ENCODE data around the gene CCN2.

DNA sequence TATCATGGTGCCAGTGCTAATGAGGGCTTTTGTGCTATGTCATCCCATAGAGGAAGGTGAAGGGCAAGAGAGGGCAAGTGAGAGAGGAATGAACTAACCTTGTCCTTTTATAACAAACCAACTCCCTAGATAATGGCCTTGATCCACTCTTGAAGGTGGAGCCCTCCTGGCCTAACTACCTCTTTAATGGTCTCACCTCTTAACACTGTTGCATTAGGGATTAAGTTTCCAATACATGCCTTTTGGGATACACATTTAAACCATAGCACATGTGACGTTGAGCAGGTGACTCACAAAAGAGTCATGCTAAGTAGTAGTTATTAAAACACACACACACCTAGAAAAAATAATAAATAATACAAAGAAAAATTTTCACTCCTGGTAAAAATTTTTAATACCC is 36.9 kb downstream of the CCN2 start:
- no peak for TF ChIP-seq EZH2 (IDR thresholded peaks at IDR 0.05; ENCODE audit: insufficient read depth, low read length)
- TF ChIP-seq, protein P1, sequence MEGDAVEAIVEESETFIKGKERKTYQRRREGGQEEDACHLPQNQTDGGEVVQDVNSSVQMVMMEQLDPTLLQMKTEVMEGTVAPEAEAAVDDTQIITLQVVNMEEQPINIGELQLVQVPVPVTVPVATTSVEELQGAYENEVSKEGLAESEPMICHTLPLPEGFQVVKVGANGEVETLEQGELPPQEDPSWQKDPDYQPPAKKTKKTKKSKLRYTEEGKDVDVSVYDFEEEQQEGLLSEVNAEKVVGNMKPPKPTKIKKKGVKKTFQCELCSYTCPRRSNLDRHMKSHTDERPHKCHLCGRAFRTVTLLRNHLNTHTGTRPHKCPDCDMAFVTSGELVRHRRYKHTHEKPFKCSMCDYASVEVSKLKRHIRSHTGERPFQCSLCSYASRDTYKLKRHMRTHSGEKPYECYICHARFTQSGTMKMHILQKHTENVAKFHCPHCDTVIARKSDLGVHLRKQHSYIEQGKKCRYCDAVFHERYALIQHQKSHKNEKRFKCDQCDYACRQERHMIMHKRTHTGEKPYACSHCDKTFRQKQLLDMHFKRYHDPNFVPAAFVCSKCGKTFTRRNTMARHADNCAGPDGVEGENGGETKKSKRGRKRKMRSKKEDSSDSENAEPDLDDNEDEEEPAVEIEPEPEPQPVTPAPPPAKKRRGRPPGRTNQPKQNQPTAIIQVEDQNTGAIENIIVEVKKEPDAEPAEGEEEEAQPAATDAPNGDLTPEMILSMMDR (IDR thresholded peaks at IDR 0.05; ENCODE audit: insufficient read depth, low read depth, low read length): no peak
